NOMO-1 treated with dmso at 0.1 percent for 144 hours (cell line): Measurements from ENCODE around the gene PCP2.

Source experiments
- DNase-seq: peaks from one replicate; lab custom pipeline; 2025; ENCODE audit not compliant: unreplicated experiment; lab: John Stamatoyannopoulos, UW

PCP2 gene

GRCh38 chr19:7633698-7634097 is at the start of gene PCP2:
TSS of gene PCP2 (minus strand) at chr19:7633719. CDS start at chr19:7633457, 262 bp downstream.
- DNase-seq: no peak

GRCh38 chr19:7682175-7682855 is 48.8 kb upstream of the PCP2 start:
- DNase-seq: no peak

DNA sequence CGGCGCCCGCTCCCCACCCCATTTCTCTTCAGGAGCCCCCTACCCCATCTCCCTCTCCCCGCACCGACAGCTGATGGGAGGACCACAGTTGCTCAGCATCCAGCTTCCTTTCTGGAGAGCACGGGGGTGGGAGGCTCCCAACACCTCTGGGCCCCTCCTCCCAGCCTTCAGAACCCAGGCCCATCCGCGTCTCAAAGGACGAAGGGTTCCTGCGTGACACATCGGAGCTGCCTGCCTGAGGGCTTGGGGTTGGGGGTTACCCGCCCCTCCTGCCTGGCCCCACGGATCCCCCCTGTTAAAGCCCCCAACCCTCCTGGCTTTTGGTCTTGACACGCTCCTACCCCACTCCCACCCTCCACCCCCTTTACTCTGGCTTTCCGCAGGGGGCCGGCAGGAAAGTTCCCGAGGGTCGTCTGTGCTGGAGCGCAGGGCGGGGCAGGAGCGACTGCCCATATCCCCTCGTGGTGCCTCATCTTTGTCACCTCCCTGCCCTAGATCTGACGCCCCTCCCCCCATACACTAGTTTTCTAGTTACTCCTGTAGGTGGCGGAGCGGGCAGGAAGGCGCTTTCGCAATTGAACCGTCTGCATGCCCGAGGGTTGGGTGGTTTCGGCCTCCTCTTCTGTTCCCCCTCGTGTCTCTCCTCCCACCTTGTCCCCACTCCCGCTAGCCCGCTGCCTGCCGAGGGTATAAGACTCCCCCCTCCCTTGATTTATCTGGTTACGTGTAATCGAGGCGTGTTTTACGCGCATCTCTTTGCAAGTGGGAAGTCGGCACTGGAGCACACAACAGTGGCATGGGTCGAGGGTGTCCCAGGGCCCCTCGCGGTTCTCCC is 48.0 kb upstream of the PCP2 start:
- peak; percentile 94 for DNase-seq

- DNase-seq: peak; percentile 81
These were observed 47.3 kb upstream of the PCP2 start, which contains the start of gene TRAPPC5 for GRCh38 chr19:7680606-7681339. TSS of gene TRAPPC5 (plus strand) at chr19:7680833. CDS start at chr19:7682254, 1,421 bp downstream.

DNA sequence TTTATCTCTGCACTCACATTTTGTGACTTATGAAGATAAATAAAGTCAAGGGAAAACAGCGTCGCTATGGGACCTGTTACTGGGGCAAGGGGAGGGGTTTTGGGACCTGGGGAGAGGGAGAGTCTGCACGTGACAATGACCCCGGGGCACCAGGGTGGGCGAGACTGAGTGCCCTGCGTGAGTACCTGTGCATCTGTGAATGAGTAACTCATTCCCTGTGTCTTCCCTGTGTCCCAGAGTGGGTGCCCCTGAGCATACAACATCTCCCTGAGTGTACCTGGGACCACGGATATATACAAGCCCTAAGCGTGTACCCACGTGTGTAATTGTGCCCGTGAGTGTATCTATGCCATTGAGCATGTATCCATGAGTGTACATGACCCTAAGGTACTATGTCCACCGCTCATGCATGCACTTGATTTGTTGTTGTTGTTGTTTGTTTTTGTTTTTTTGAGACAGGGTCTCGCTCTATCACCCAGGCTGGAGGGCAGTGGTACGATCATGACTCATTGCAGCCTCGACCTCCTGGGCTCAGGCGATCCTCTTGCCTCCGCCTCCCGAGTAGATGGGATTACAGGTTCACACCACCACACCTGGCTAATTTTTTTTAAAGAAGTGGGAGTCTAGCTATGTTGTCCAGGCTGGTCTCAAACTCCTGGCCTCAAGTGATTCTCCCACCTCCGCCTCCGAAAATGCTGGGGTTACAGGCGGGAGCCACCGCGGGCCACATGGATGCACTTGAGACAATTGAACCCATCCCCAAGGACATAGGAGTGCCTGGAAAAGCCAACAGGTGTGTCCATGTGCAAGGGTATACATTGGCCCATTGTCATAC is 46.5 kb upstream of the PCP2 start:
- DNase-seq: no peak

DNA sequence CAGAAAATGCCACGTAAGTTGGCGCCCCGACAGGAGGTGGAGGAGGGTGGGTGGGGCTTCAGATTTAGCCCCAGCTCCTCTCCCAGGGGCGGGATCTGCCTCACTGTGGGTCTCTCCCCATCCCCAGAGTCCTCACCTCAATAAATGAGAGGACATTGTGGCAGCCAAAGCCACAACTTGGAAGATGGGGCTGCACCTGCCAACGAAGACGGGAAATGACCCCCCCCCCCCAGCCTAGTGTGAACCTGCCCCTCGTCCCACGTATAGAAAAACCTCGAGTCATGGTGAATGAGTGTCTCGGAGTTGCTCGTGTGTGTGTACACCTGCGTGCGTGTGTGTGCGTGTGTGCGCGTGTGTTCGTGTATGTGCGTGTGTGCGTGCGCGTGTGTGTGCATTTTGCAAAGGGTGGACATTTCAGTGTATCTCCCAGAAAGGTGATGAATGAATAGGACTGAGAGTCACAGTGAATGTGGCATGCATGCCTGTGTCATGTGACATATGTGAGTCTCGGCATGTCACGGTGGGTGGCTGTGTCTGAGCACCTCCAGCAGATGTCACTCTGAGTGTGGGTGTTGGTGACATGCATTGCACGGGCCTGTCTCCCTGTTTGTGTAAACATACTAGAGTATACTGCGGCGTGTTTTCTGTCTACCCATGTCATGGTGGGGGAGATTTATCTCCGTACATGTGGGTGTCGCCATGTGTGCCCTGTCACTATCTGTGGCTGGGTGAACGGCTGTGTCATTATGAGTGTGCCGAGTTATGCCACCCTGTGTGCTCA is 45.6 kb upstream of the PCP2 start:
- no peak for DNase-seq

DNA sequence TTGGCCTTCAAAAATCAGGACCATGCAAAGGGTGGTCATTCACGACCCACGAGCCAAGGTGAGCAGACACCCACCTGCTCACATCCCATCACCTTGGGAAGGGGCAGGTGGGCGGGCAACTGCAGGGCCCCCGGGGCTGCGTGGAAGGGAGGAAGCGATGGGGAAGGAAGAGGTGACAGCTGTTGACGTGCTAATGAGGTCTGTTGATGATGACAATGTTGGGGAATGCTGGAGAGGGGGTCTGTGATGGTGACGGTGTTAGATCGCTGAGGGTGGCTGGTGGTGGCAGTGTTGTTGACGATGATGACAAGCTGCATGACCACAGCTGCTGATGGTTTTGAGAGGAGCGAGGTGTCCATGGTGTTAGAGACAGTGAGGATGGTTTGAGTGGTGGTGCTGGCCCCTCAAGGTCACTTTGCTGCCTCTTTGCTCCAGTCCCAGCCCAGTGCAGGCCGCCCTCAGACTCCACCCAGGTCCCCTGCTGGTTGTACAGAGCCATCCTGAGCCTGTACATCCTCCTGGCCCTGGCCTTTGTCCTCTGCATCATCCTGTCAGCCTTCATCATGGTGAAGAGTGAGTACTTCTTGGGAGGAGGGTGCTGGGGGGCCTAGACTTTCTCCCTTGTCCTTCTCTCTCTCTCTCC is 44.3 kb upstream of the PCP2 start:
- no peak for DNase-seq

DNA sequence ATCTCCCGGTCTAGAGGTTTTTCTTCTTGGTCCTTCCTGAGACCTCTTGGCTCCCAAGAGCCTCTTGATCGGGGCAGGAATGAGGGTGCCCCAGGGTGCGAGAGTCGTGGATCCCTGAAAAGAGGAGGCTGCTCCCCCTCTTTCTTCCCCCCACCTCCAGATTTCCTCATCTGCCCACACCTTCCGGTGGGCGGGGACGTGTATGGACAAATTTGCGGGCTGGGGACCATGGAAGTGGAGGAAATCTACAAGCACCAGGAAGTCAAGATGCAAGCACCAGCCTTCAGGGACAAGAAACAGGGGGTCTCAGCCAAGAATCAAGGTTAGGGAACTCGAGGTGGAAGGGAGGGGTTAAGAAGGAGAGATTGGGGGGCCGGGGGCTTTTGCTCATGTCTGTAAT is 43.3 kb upstream of the PCP2 start, which contains the start of gene MCEMP1:
Gene MCEMP1, plus strand, starts transcription at position 237 of the 400 bp plus-strand sequence. Its CDS starts 31 bp downstream, at position 268.
- no peak for DNase-seq

GRCh38 chr19:7676376-7676775 is 42.9 kb upstream of the PCP2 start:
- DNase-seq: peak; percentile 52

- peak; percentile 83 for DNase-seq
These were observed 40.8 kb upstream of the PCP2 start for GRCh38 chr19:7674010-7675005.

- no peak for DNase-seq
These were observed 39.0 kb upstream of the PCP2 start for GRCh38 chr19:7672522-7672921.

GRCh38 chr19:7670790-7671189 is 37.3 kb upstream of the PCP2 start:
- DNase-seq: no peak

- no peak for DNase-seq
These were observed 36.7 kb upstream of the PCP2 start for GRCh38 chr19:7670150-7670783.

- DNase-seq: no peak
These were observed 36.1 kb upstream of the PCP2 start for GRCh38 chr19:7669641-7670040.

DNA sequence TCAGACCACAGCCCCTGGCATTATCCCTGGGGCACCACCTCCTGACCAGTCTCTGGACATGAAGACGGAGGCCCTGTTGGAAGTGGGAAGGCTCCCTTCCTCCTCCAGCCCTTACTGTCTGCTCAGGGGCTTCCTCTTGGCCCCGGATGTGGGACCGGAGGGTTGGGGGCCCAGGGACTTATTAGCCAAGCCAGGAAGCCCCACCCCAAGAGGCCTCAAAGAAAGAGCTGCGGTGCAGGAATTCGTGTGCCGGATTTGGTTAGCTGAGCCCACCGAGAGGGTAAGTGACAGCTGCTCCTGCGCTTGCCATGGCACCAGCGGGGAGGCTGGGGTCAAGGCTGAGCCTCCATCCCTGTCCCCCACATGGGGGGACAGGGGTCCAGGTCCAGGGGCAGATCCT is 35.3 kb upstream of the PCP2 start, which contains the start of gene RETN:
Gene RETN, plus strand, starts transcription at position 208 of the 400 bp plus-strand sequence. CDS start 278 bp downstream, outside the sequence.
- no peak for DNase-seq

- DNase-seq: no peak
These were observed 31.6 kb upstream of the PCP2 start for GRCh38 chr19:7665076-7665475.

DNA sequence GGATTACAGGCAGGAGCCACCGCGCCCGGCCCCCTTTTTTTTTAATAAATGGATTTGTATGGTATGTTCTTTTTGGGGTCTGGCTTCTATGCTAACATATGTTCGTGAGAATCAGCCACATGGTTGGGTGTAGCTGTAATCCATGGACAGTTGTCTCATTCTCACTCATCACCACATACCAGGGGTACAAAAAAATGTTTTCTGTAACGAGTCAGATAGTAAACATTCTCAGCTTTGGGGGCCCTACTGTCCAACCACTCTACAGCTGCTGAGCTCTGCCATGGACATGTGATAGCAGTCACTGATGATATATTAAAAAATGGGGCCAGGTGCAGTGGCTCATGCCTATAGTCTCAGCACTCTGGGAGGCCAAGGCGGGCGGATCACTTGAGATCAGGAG is 30.2 kb upstream of the PCP2 start:
- DNase-seq: no peak
